ENCODE measurements around the gene LCE2C.

The LCE2C gene

GRCh38 chr1:152667648-152668047, 7.4 kb upstream of the LCE2C start:
- H3K36me3 ChIP-seq (ENCODE audit: control insufficient read depth in 2 of 2, insufficient read depth in 1 of 2, low read length in 2 of 2): no peaks in the 10 kb centered on the region
- TF ChIP-seq ZNF248 (tag by site-specific recombination; IDR thresholded peaks at IDR 0.05) (no peak), ZBTB21 (tag by site-specific recombination; IDR thresholded peaks at IDR 0.05) (no peak), HOXD13 (CRISPR knock-in tag; IDR thresholded peaks at IDR 0.05; ENCODE audit: borderline replicate concordance) (no peak), ZNF560 (tag by site-specific recombination; IDR thresholded peaks at IDR 0.05; ENCODE audit: borderline replicate concordance) (no peak), ZNF114 (tag by site-specific recombination; IDR thresholded peaks at IDR 0.05) (no peak)
- no peaks in the 10 kb centered on the region for H3K4me1 ChIP-seq (ENCODE audit: control insufficient read depth, insufficient read depth, low read length)
- CTCF ChIA-PET: no interaction called here
- H3K4me3 ChIP-seq (ENCODE audit: low read depth, low read length): no peak overlapping the region
- no peak overlapping the region for H3K27ac ChIP-seq (ENCODE audit: extremely low read depth, low read depth, low read length)
- H3K9me3 ChIP-seq (ENCODE audit: control insufficient read depth, insufficient read depth, low read depth, low read length): no peaks in the 10 kb centered on the region
- POLR2A ChIA-PET: no interaction called here

DNA sequence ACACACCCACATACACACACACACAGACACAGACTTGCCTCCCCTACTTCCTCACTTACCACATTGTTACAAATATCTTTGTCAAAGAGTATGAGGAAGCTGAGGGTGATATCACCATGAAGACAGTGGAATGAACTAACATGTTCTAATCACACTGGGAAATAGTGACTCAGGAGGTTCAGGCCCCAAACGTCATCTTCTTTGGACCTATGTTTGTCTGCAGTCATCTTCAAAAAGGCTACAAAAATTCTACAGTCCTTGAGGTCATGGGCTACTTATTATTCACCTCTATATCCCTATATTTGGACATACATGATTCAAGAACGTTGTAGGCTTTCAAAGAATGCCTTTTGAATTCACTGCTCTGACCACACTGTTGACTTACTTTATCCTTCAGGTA, 2.1 kb upstream of the LCE2C start:
- Histone ChIP-seq H3K9me3 (ENCODE audit: control insufficient read depth, insufficient read depth, low read depth, low read length) (no peaks in the 10 kb centered on the region), H3K36me3 (ENCODE audit: control insufficient read depth in 2 of 2, insufficient read depth in 1 of 2, low read length in 2 of 2) (no peaks in the 10 kb centered on the region), H3K27ac (ENCODE audit: extremely low read depth, low read depth, low read length) (no peak overlapping the region), H3K4me3 (ENCODE audit: low read depth, low read length) (no peak overlapping the region), H3K4me1 (ENCODE audit: control insufficient read depth, insufficient read depth, low read length) (no peaks in the 10 kb centered on the region)
- ChIA-PET POLR2A (no interaction called here), CTCF (no interaction called here)
- TF ChIP-seq ZXDB (tag by site-specific recombination; IDR thresholded peaks at IDR 0.05): no peak
- no peak for TF ChIP-seq ZBTB21 (tag by site-specific recombination; IDR thresholded peaks at IDR 0.05)
- TF ChIP-seq ZNF707 (tag by site-specific recombination; IDR thresholded peaks at IDR 0.05): no peak

DNA sequence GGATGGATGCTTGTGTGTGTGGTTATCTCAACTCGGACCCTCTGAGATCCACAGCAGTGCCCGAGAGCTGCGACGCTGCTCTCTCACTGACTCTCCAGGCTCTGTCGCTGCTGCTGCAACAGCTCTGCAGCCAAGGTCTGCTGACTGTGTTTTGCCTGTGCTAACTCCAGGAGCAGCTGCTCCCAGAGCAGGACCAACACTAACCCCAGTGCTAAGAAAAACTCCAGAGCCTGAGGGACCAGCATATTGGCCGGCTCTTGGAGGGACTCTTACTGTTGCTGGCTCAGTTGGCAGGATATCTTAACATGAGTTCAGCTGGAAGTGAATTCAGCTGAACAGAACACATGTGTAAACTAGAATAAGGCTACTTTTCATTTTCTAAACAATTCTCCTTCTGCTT, 4.4 kb downstream of the LCE2C start:
- no peaks in the 10 kb centered on the region for H3K36me3 ChIP-seq (ENCODE audit: control insufficient read depth in 2 of 2, insufficient read depth in 1 of 2, low read length in 2 of 2)
- H3K27ac ChIP-seq (ENCODE audit: extremely low read depth, low read depth, low read length): no peak overlapping the region
- no peaks in the 10 kb centered on the region for H3K9me3 ChIP-seq (ENCODE audit: control insufficient read depth, insufficient read depth, low read depth, low read length)
- H3K4me3 ChIP-seq (ENCODE audit: low read depth, low read length): no peak overlapping the region
- no peak for TF ChIP-seq ZNF146 (tag by site-specific recombination; IDR thresholded peaks at IDR 0.05)
- no peak for TF ChIP-seq ZSCAN16 (tag by site-specific recombination; IDR thresholded peaks at IDR 0.05)
- no peak for TF ChIP-seq ZNF211 (tag by site-specific recombination; IDR thresholded peaks at IDR 0.05; ENCODE audit: low read depth)
- no peak for TF ChIP-seq ZNF571 (tag by site-specific recombination; IDR thresholded peaks at IDR 0.05)
- no peak for TF ChIP-seq ZNF501 (tag by site-specific recombination; IDR thresholded peaks at IDR 0.05)
- TF ChIP-seq ZNF214 (tag by site-specific recombination; IDR thresholded peaks at IDR 0.05; ENCODE audit: borderline replicate concordance): no peak
- no peak for TF ChIP-seq ZNF416 (tag by site-specific recombination; IDR thresholded peaks at IDR 0.05)
- TF ChIP-seq, protein P1, sequence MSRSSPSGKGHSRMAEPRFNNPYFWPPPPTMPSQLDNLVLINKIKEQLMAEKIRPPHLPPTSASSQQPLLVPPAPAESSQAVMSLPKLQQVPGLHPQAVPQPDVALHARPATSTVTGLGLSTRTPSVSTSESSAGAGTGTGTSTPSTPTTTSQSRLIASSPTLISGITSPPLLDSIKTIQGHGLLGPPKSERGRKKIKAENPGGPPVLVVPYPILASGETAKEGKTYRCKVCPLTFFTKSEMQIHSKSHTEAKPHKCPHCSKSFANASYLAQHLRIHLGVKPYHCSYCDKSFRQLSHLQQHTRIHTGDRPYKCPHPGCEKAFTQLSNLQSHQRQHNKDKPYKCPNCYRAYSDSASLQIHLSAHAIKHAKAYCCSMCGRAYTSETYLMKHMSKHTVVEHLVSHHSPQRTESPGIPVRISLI (tag by site-specific recombination; IDR thresholded peaks at IDR 0.05): no peak
- TF ChIP-seq ZNF654 (tag by site-specific recombination; IDR thresholded peaks at IDR 0.05; ENCODE audit: low read depth): no peak
- TF ChIP-seq PRDM10 (tag by site-specific recombination; IDR thresholded peaks at IDR 0.05): no peak
- TF ChIP-seq ZNF768 (tag by site-specific recombination; IDR thresholded peaks at IDR 0.05): no peak
- TF ChIP-seq ZNF37A (tag by site-specific recombination; IDR thresholded peaks at IDR 0.05): no peak
- TF ChIP-seq, protein P2, sequence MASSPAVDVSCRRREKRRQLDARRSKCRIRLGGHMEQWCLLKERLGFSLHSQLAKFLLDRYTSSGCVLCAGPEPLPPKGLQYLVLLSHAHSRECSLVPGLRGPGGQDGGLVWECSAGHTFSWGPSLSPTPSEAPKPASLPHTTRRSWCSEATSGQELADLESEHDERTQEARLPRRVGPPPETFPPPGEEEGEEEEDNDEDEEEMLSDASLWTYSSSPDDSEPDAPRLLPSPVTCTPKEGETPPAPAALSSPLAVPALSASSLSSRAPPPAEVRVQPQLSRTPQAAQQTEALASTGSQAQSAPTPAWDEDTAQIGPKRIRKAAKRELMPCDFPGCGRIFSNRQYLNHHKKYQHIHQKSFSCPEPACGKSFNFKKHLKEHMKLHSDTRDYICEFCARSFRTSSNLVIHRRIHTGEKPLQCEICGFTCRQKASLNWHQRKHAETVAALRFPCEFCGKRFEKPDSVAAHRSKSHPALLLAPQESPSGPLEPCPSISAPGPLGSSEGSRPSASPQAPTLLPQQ (tag by site-specific recombination; IDR thresholded peaks at IDR 0.05): no peak
- TF ChIP-seq ZNF366 (tag by site-specific recombination; conservative IDR thresholded peaks at IDR 0.05): no peak
- TF ChIP-seq ZNF747 (tag by site-specific recombination; IDR thresholded peaks at IDR 0.05): no peak
- TF ChIP-seq ZNF19 (tag by site-specific recombination; IDR thresholded peaks at IDR 0.05; ENCODE audit: low read depth): no peak
- POLR2A ChIA-PET: no interaction called here
- CTCF ChIA-PET: interaction anchor here (0.6 kb wide), 1 partner anchor 320 kb away, joined by 3 read pairs; no protein-coding TSS in a partner anchor
- H3K4me1 ChIP-seq (ENCODE audit: control insufficient read depth, insufficient read depth, low read length): no peaks in the 10 kb centered on the region

Measured in HEK293 (cell line).